Activated CD8-positive, alpha-beta T cell treated with anti-CD3 and anti-CD28 coated beads for 36 hours (primary cell): ENCODE data around the gene CDH6. TPM values are rescaled to one million over a fixed set of nuclear protein-coding genes. Genes with fewer than 3 reads are reported as not detected.

Source experiments
- ATAC-seq: fragments of 200-7000 bp; cut with Tn5 transposase; one replicate; pipeline ENCODE4 v1.10.0; 2021; ENCODE audit warnings: mild to moderate bottlenecking, moderate library complexity
- CTCF ChIA-PET: fragments of 350-600 bp; sonication (Branson Sonifier 250); formaldehyde crosslinking; loops from one replicate; lab custom pipeline; 2021; ENCODE audit warnings: antibody characterized with exemption; lab: Charles Lee
- POLR2A ChIA-PET: fragments of 350-600 bp; sonication (Branson Sonifier 250); formaldehyde crosslinking; loops from one replicate; lab custom pipeline; 2021; ENCODE audit warnings: antibody characterized with exemption; lab: Charles Lee
- DNase-seq: peaks from one replicate; pipeline ENCODE4 v3.0.0-alpha.2; 2020
- H3K27ac Mint-ChIP-seq: one replicate; pipeline ENCODE4 v1.8.0; 2021; ENCODE audit warnings: mild to moderate bottlenecking, mixed read lengths
- H3K27me3 Mint-ChIP-seq: one replicate; pipeline ENCODE4 v1.8.0; 2021; ENCODE audit warnings: mixed read lengths
- H3K36me3 Mint-ChIP-seq: one replicate; pipeline ENCODE4 v1.8.0; 2021; ENCODE audit warnings: low read depth, mixed read lengths
- H3K4me1 Mint-ChIP-seq: one replicate; pipeline ENCODE4 v1.8.0; 2021; ENCODE audit warnings: low read depth, mixed read lengths
- H3K4me3 Mint-ChIP-seq: one replicate; pipeline ENCODE4 v1.8.0; 2021; ENCODE audit warnings: mild to moderate bottlenecking, moderate library complexity, mixed read lengths
- H3K9me3 Mint-ChIP-seq: one replicate; pipeline ENCODE4 v1.8.0; 2021; ENCODE audit warnings: mixed read lengths
- CTCF ChIP-seq: fragments of 200-600 bp; IDR thresholded peaks from one replicate; pipeline ENCODE4 v1.8.0; 2022; ENCODE audit warnings: antibody characterized with exemption, mild to moderate bottlenecking
- intact Hi-C: fragments of 100-400 bp; cut with micrococcal nuclease; formaldehyde crosslinking; loops from one replicate; pipeline ENCODE4 v1.10.0; 2022
- total RNA-seq, 2 experiments: library from RNA; stranded (reverse); gene quantifications; one replicate each; pipeline ENCODE4 v1.2.3, GENCODE V29; 2021

Gene CDH6
- total RNA-seq, 2 experiments from 2014 or later, result not detected

GRCh38 chr5:31362931-31363568, 169.6 kb downstream of the CDH6 start:
- intact Hi-C loops, result no loop called here
- DNase-seq (no peak), ATAC-seq (no peak)
- H3K27ac Mint-ChIP-seq, result no peak overlapping the region
- TF ChIP-seq CTCF, result no peak
- H3K4me3 Mint-ChIP-seq, result no peak overlapping the region
- H3K27me3 Mint-ChIP-seq, result peaks cover 9% of the 10 kb centered on the region
- ChIA-PET POLR2A (no interaction called here), CTCF (no interaction called here)
- no peaks in the 10 kb centered on the region for H3K36me3 Mint-ChIP-seq
- no peaks in the 10 kb centered on the region for H3K9me3 Mint-ChIP-seq
- H3K4me1 Mint-ChIP-seq, result no peaks in the 10 kb centered on the region

GRCh38 chr5:31364881-31365636, 171.6 kb downstream of the CDH6 start:
- POLR2A ChIA-PET, result no interaction called here
- intact Hi-C loops, result no loop called here
- no peak for TF ChIP-seq CTCF
- CTCF ChIA-PET, result no interaction called here
- Mint-ChIP-seq H3K9me3 (no peaks in the 10 kb centered on the region), H3K27ac (no peak overlapping the region), H3K4me1 (no peaks in the 10 kb centered on the region), H3K36me3 (no peaks in the 10 kb centered on the region), H3K4me3 (no peak overlapping the region), H3K27me3 (peaks cover 7% of the 10 kb centered on the region)
- DNase-seq, result no peak
- ATAC-seq, result no peak

- intact Hi-C loops, result no loop called here
- TF ChIP-seq CTCF, result no peak
- Mint-ChIP-seq H3K27ac (no peak overlapping the region), H3K4me1 (no peaks in the 10 kb centered on the region), H3K9me3 (no peaks in the 10 kb centered on the region), H3K4me3 (no peak overlapping the region), H3K36me3 (no peaks in the 10 kb centered on the region), H3K27me3 (peaks cover 7% of the 10 kb centered on the region)
- POLR2A ChIA-PET, result no interaction called here
- CTCF ChIA-PET, result no interaction called here
- ATAC-seq (no peak), DNase-seq (no peak)
Observed at GRCh38 chr5:31365776-31366175, 172.3 kb downstream of the CDH6 start.

GRCh38 chr5:31366941-31367340, 173.5 kb downstream of the CDH6 start:
- no peak for ATAC-seq

More at GRCh38 chr5:31366941-31367340, 173.5 kb downstream of the CDH6 start:
- Mint-ChIP-seq H3K27me3 (peaks cover 12% of the 10 kb centered on the region), H3K9me3 (no peaks in the 10 kb centered on the region), H3K27ac (no peak overlapping the region), H3K36me3 (no peaks in the 10 kb centered on the region), H3K4me1 (no peaks in the 10 kb centered on the region), H3K4me3 (no peak overlapping the region)
- intact Hi-C loops, result no loop called here
- ChIA-PET CTCF (no interaction called here), POLR2A (no interaction called here)
- no peak for DNase-seq
- no peak for TF ChIP-seq CTCF
